Esophagus muscularis mucosa (tissue), 3 donors: Measurements from ENCODE around the gene MSH2.

Experiments used
- POLR2AphosphoS5 ChIP-seq, 2 donors: sonication (generic); formaldehyde crosslinking; IDR thresholded peaks; one replicate each; pipeline ENCODE4 v1.6.1; 2017; ENCODE audit warnings: antibody characterized with exemption in 2 of 2
- TF ChIP-seq, protein P1 (sequence below), 3 experiments: fragments of 200-600 bp in 2 of 3; fragments of 450-650 bp in 1 of 3; sonication (generic) in 2 of 3; IDR thresholded peaks; one replicate each; pipeline ENCODE4 v1.5.1; 2017 to 2019; ENCODE audit warnings: antibody characterized with exemption in 3 of 3, mild to moderate bottlenecking in 2 of 3, moderate library complexity in 1 of 3

DNA sequence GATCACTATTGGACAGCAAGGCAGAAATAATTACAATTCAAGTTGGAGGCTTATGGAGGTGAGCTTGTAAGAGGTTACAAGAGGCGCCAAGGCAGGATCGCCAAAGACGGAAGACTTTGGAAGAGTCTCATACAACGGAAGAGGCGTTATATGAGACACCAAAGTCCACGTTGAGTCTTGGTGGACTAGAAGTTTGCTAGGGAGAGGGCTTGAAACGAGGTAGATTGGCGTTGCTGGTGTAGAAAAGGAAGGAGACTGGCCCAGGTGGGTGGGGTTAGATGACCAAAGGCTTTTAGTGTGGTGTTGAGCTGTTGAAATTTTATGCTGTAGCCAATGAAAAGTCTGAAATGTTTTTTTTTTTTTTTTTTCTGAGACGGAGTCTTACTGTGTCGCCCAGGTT lies 1.4 kb downstream of the MSH2 start:
- TF ChIP-seq, protein P1, sequence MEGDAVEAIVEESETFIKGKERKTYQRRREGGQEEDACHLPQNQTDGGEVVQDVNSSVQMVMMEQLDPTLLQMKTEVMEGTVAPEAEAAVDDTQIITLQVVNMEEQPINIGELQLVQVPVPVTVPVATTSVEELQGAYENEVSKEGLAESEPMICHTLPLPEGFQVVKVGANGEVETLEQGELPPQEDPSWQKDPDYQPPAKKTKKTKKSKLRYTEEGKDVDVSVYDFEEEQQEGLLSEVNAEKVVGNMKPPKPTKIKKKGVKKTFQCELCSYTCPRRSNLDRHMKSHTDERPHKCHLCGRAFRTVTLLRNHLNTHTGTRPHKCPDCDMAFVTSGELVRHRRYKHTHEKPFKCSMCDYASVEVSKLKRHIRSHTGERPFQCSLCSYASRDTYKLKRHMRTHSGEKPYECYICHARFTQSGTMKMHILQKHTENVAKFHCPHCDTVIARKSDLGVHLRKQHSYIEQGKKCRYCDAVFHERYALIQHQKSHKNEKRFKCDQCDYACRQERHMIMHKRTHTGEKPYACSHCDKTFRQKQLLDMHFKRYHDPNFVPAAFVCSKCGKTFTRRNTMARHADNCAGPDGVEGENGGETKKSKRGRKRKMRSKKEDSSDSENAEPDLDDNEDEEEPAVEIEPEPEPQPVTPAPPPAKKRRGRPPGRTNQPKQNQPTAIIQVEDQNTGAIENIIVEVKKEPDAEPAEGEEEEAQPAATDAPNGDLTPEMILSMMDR (IDR thresholded peaks at IDR 0.05) = no peak
- no peak for TF ChIP-seq POLR2AphosphoS5 (IDR thresholded peaks at IDR 0.05)
